Activated T-cell treated with anti-CD3 and anti-CD28 coated beads for 24 hours (primary cell): ENCODE data around the gene ARMC12.
"Not testable (repeated sequence)": the region's sequence is repeated elsewhere in the genome, so short reads cannot be mapped to it uniquely, and the experiment has no call there.

Source experiments
- DNase-seq: peaks from one replicate; pipeline ENCODE4 v3.0.0-alpha.2; 2020; ENCODE audit warnings: low read depth

ARMC12 gene

GRCh38 chr6:35736982-35737412 is at the start of gene ARMC12:
ARMC12 (plus strand) TSS chr6:35737032; CDS start chr6:35737109, 77 bp downstream.
- DNase-seq: no peak

GRCh38 chr6:35687658-35688604 is 48.9 kb upstream of the ARMC12 start:
- peak; percentile 45 for DNase-seq

- DNase-seq: peak; percentile 86
Observed at GRCh38 chr6:35688605-35689322, 48.1 kb upstream of the ARMC12 start, which contains the start of gene FKBP5. FKBP5 (minus strand) TSS chr6:35688915; CDS start chr6:35642824, 46,091 bp downstream.

GRCh38 chr6:35690006-35690405 is 46.8 kb upstream of the ARMC12 start:
- not testable (repeated sequence) for DNase-seq

GRCh38 chr6:35690484-35690883 is 46.3 kb upstream of the ARMC12 start:
- DNase-seq: no peak

- DNase-seq: no peak
Observed at GRCh38 chr6:35691027-35691824, 45.6 kb upstream of the ARMC12 start.

GRCh38 chr6:35694462-35694861 is 42.4 kb upstream of the ARMC12 start:
- DNase-seq: no peak

- not testable (repeated sequence) for DNase-seq
Observed at GRCh38 chr6:35698430-35698829, 38.4 kb upstream of the ARMC12 start.

- no peak for DNase-seq
Observed at GRCh38 chr6:35698858-35699257, 38.0 kb upstream of the ARMC12 start.

GRCh38 chr6:35703554-35703953 is 33.3 kb upstream of the ARMC12 start:
- no peak for DNase-seq

GRCh38 chr6:35706468-35706867 is 30.4 kb upstream of the ARMC12 start:
- no peak for DNase-seq

GRCh38 chr6:35707714-35708407 is 29.0 kb upstream of the ARMC12 start:
- no peak for DNase-seq

- DNase-seq: no peak
Observed at GRCh38 chr6:35708585-35708984, 28.2 kb upstream of the ARMC12 start.

- no peak for DNase-seq
Observed at GRCh38 chr6:35710241-35710847, 26.5 kb upstream of the ARMC12 start.

- DNase-seq: no peak
Observed at GRCh38 chr6:35711731-35712130, 25.1 kb upstream of the ARMC12 start.

GRCh38 chr6:35713006-35713767 is 23.6 kb upstream of the ARMC12 start:
- no peak for DNase-seq

- DNase-seq: no peak
Observed at GRCh38 chr6:35716798-35717197, 20.0 kb upstream of the ARMC12 start.

- DNase-seq: no peak
Observed at GRCh38 chr6:35717449-35718374, 19.1 kb upstream of the ARMC12 start.

- no peak for DNase-seq
Observed at GRCh38 chr6:35718375-35718736, 18.5 kb upstream of the ARMC12 start.
